ENCODE results near the gene FSTL4. TPM values are rescaled to one million over a fixed set of nuclear protein-coding genes. Genes with fewer than 3 reads are reported as not detected.

FSTL4 gene
- polyA plus RNA-seq, 3 donors = not detected

- H3K36me3 ChIP-seq (replicated peaks in 1 of 2; ENCODE audit: control insufficient read depth in 1 of 2, insufficient read depth in 2 of 2, low read length in 2 of 2) = no peaks in the 10 kb centered on the region
- H2AFZ ChIP-seq (ENCODE audit: insufficient read depth, low read depth, low read length, poor library complexity, severe bottlenecking) = no peak overlapping the region
- intact Hi-C loops (cut with micrococcal nuclease) = no loop called here
- no peak for TF ChIP-seq CTCF (IDR thresholded peaks at IDR 0.05)
- H3K9ac ChIP-seq (ENCODE audit: insufficient read depth, low read length, poor library complexity, severe bottlenecking) = no peak overlapping the region
- H3K4me1 ChIP-seq (ENCODE audit: control insufficient read depth in 1 of 2, insufficient read depth in 2 of 2, low read length in 2 of 2) = no peaks in the 10 kb centered on the region
- H3K4me2 ChIP-seq (replicated peaks; ENCODE audit: extremely low read depth, low read length, poor library complexity, severe bottlenecking) = no peak overlapping the region
- H3K27ac ChIP-seq (ENCODE audit: low read depth in 1 of 2, low read length in 2 of 2) = no peak overlapping the region
- no peaks in the 10 kb centered on the region for H3K4me1 Mint-ChIP-seq
- no peaks in the 10 kb centered on the region for H3K79me2 ChIP-seq (ENCODE audit: insufficient read depth, low read length)
- H3K27ac Mint-ChIP-seq = no peak overlapping the region
- no peaks in the 10 kb centered on the region for H3K9me3 ChIP-seq (replicated peaks in 1 of 2; ENCODE audit: control insufficient read depth in 1 of 2, insufficient read depth in 1 of 2, low read length in 2 of 2)
- peaks cover 1 to 11% (median 1%) of the 10 kb centered on the region in 3 donors for H3K27me3 Mint-ChIP-seq (ENCODE audit: low read depth in 3 of 3)
- DNase-seq = no peak
- H4K20me1 ChIP-seq (ENCODE audit: insufficient read depth, low read length) = no peaks in the 10 kb centered on the region
- no CpG with 5 or more reads among the region's 8 CpGs for WGBS (ENCODE audit: insufficient coverage)
- no peak overlapping the region for H3K4me3 Mint-ChIP-seq
- no peaks in the 10 kb centered on the region for H3K27me3 ChIP-seq (ENCODE audit: control insufficient read depth in 2 of 2, insufficient read depth in 2 of 2, low read length in 2 of 2)
- H3K9me3 Mint-ChIP-seq = peaks cover 0 to 9% (median under 1%) of the 10 kb centered on the region in 7 donors
- no peak overlapping the region for H3K4me3 ChIP-seq (replicated peaks in 1 of 3; ENCODE audit: low read depth in 2 of 3, low read length in 3 of 3)
- H3K36me3 Mint-ChIP-seq = no peaks in the 10 kb centered on the region
Measured at GRCh38 chr5:133494923-133495246, 117.5 kb downstream of the FSTL4 start.

GRCh38 chr5:133494232-133494922, 118.0 kb downstream of the FSTL4 start:
- WGBS (ENCODE audit: insufficient coverage) = no CpG with 5 or more reads among the region's 6 CpGs
- H3K4me3 ChIP-seq (replicated peaks in 1 of 3; ENCODE audit: low read depth in 2 of 3, low read length in 3 of 3) = no peak overlapping the region
- no peak for TF ChIP-seq CTCF (IDR thresholded peaks at IDR 0.05)
- peaks cover 0 to 3% of the 10 kb centered on the region in 2 donors for H3K9me3 ChIP-seq (replicated peaks in 1 of 2; ENCODE audit: control insufficient read depth in 1 of 2, insufficient read depth in 1 of 2, low read length in 2 of 2)
- H3K4me1 ChIP-seq (ENCODE audit: control insufficient read depth in 1 of 2, insufficient read depth in 2 of 2, low read length in 2 of 2) = no peaks in the 10 kb centered on the region
- no peak overlapping the region for H3K27ac ChIP-seq (ENCODE audit: low read depth in 1 of 2, low read length in 2 of 2)
- no peaks in the 10 kb centered on the region for H3K4me1 Mint-ChIP-seq
- no peaks in the 10 kb centered on the region for H3K36me3 ChIP-seq (replicated peaks in 1 of 2; ENCODE audit: control insufficient read depth in 1 of 2, insufficient read depth in 2 of 2, low read length in 2 of 2)
- H3K4me2 ChIP-seq (replicated peaks; ENCODE audit: extremely low read depth, low read length, poor library complexity, severe bottlenecking) = no peak overlapping the region
- H3K4me3 Mint-ChIP-seq = no peak overlapping the region
- H4K20me1 ChIP-seq (ENCODE audit: insufficient read depth, low read length) = no peaks in the 10 kb centered on the region
- no peaks in the 10 kb centered on the region for H3K27me3 ChIP-seq (ENCODE audit: control insufficient read depth in 2 of 2, insufficient read depth in 2 of 2, low read length in 2 of 2)
- intact Hi-C loops (cut with micrococcal nuclease) = no loop called here
- DNase-seq = no peak
- H3K9ac ChIP-seq (ENCODE audit: insufficient read depth, low read length, poor library complexity, severe bottlenecking) = no peak overlapping the region
- peaks cover 1 to 13% (median 1%) of the 10 kb centered on the region in 3 donors for H3K27me3 Mint-ChIP-seq (ENCODE audit: low read depth in 3 of 3)
- no peaks in the 10 kb centered on the region for H3K79me2 ChIP-seq (ENCODE audit: insufficient read depth, low read length)
- peaks cover 0 to 10% (median 3%) of the 10 kb centered on the region in 7 donors for H3K9me3 Mint-ChIP-seq
- no peak overlapping the region for H2AFZ ChIP-seq (ENCODE audit: insufficient read depth, low read depth, low read length, poor library complexity, severe bottlenecking)
- H3K27ac Mint-ChIP-seq = no peak overlapping the region
- H3K36me3 Mint-ChIP-seq = no peaks in the 10 kb centered on the region

All from CD14-positive monocyte (primary cell).